DMS 273 treated with DMSO at 0.1 percent for 48 hours (cell line): ENCODE data around the gene BBLN.

ENCODE experiments used
- DNase-seq: peaks from one replicate; lab custom pipeline; 2025; lab: John Stamatoyannopoulos, UW

The BBLN gene

GRCh38 chr9:128191406-128192046 is 31.5 kb downstream of the BBLN start, which contains the start of gene CIZ1:
CIZ1 (minus strand) TSS chr9:128191572; CDS start chr9:128190857, 715 bp downstream.
- peak; percentile 20 for DNase-seq

- DNase-seq: peak; percentile 80
Observed at GRCh38 chr9:128192601-128193371, 32.7 kb downstream of the BBLN start.

- no peak for DNase-seq
Observed at GRCh38 chr9:128193469-128194096, 33.5 kb downstream of the BBLN start.

- no peak for DNase-seq
Observed at GRCh38 chr9:128201441-128202369, 41.6 kb downstream of the BBLN start.

- DNase-seq: no peak
Observed at GRCh38 chr9:128202648-128203023, 42.6 kb downstream of the BBLN start.

- no peak for DNase-seq
Observed at GRCh38 chr9:128203024-128203706, 43.1 kb downstream of the BBLN start, which contains the start of gene DNM1. DNM1 (plus strand) TSS chr9:128203379; CDS start chr9:128203471, 92 bp downstream.

GRCh38 chr9:128203707-128204551 is 43.9 kb downstream of the BBLN start:
- peak; percentile 33 for DNase-seq

GRCh38 chr9:128204858-128205257 is 44.8 kb downstream of the BBLN start:
- DNase-seq: no peak

- no peak for DNase-seq
Observed at GRCh38 chr9:128205296-128205944, 45.4 kb downstream of the BBLN start.

- no peak for DNase-seq
Observed at GRCh38 chr9:128206484-128206883, 46.4 kb downstream of the BBLN start.

- DNase-seq: no peak
Observed at GRCh38 chr9:128206916-128207910, 47.1 kb downstream of the BBLN start.

GRCh38 chr9:128208386-128208785 is 48.3 kb downstream of the BBLN start:
- no peak for DNase-seq

- DNase-seq: no peak
Observed at GRCh38 chr9:128208946-128209669, 49.0 kb downstream of the BBLN start.

- DNase-seq: no peak
Observed at GRCh38 chr9:128211186-128211980, 51.3 kb downstream of the BBLN start.

- DNase-seq: no peak
Observed at GRCh38 chr9:128211981-128212281, 51.9 kb downstream of the BBLN start.
